SK-N-SH treated with all-trans-retinoic acid at 6 μM for 48 hours (cell line): ENCODE data around the gene RERG.

ENCODE experiments used
- ATAC-seq: fragments of 200-7000 bp; cut with Tn5 transposase; 3 replicates; pipeline ENCODE4 v1.9.1; 2020; ENCODE audit warnings: mild to moderate bottlenecking, moderate library complexity
- ARNTL ChIP-seq: fragments of 450-650 bp; formaldehyde crosslinking; IDR thresholded peaks from 2 replicates; pipeline ENCODE4 v1.5.0; 2020; ENCODE audit warnings: low read depth, mild to moderate bottlenecking, moderate library complexity, borderline replicate concordance
- CSDC2 ChIP-seq: fragments of 250-450 bp; sonication (Bioruptor Pico); IDR thresholded peaks from 2 replicates; pipeline ENCODE4 v1.5.0; 2020; ENCODE audit warnings: mild to moderate bottlenecking, moderate library complexity
- ESRRG ChIP-seq: fragments of 250-450 bp; sonication (Bioruptor Pico); IDR thresholded peaks from 2 replicates; pipeline ENCODE4 v1.6.1; 2021; ENCODE audit warnings: mild to moderate bottlenecking
- ISL1 ChIP-seq: fragments of 250-450 bp; sonication (Bioruptor Pico); IDR thresholded peaks from 2 replicates; pipeline ENCODE4 v2.1.2; 2022; ENCODE audit warnings: mild to moderate bottlenecking, moderate library complexity
- PPARA ChIP-seq: fragments of 250-450 bp; sonication (Bioruptor Pico); IDR thresholded peaks from 2 replicates; pipeline ENCODE4 v1.5.0; 2020; ENCODE audit warnings: mild to moderate bottlenecking, borderline replicate concordance
- RARB ChIP-seq: fragments of 250-450 bp; sonication (Bioruptor Pico); IDR thresholded peaks from 2 replicates; pipeline ENCODE4 v1.8.0; 2021; ENCODE audit warnings: mild to moderate bottlenecking, moderate library complexity
- SNAI2 ChIP-seq: fragments of 250-450 bp; sonication (Bioruptor Pico); IDR thresholded peaks from 2 replicates; pipeline ENCODE4 v1.5.0; 2020; ENCODE audit warnings: mild to moderate bottlenecking, moderate library complexity
- TCF4 ChIP-seq: fragments of 250-450 bp; sonication (Bioruptor Pico); IDR thresholded peaks from 2 replicates; pipeline ENCODE4 v1.8.0; 2021; ENCODE audit warnings: mild to moderate bottlenecking, moderate library complexity, borderline replicate concordance
- TOX ChIP-seq: fragments of 250-450 bp; sonication (Bioruptor Pico); IDR thresholded peaks from 2 replicates; pipeline ENCODE4 v1.8.0; 2021; ENCODE audit warnings: mild to moderate bottlenecking, moderate library complexity, borderline replicate concordance
- ZC3H10 ChIP-seq: fragments of 250-450 bp; sonication (Bioruptor Pico); IDR thresholded peaks from 2 replicates; pipeline ENCODE4 v1.5.1; 2021; ENCODE audit warnings: mild to moderate bottlenecking, moderate library complexity
- ZFP3 ChIP-seq: fragments of 250-450 bp; sonication (Bioruptor Pico); IDR thresholded peaks from 2 replicates; pipeline ENCODE4 v1.5.0; 2020; ENCODE audit warnings: mild to moderate bottlenecking, moderate library complexity
- ZFP30 ChIP-seq: fragments of 450-650 bp; formaldehyde crosslinking; IDR thresholded peaks from 2 replicates; pipeline ENCODE4 v1.5.0; 2022; ENCODE audit warnings: mild to moderate bottlenecking, moderate library complexity
- ZNF565 ChIP-seq: fragments of 450-650 bp; formaldehyde crosslinking; conservative IDR thresholded peaks from 2 replicates; pipeline ENCODE4 v1.5.0; 2020; ENCODE audit warnings: low read depth, mild to moderate bottlenecking, moderate library complexity
- ZNF70 ChIP-seq: fragments of 450-650 bp; formaldehyde crosslinking; IDR thresholded peaks from 2 replicates; pipeline ENCODE4 v1.5.0; 2020; ENCODE audit warnings: mild to moderate bottlenecking, moderate library complexity
- ZNF8 ChIP-seq: fragments of 450-650 bp; formaldehyde crosslinking; IDR thresholded peaks from 2 replicates; pipeline ENCODE4 v1.5.0; 2020; ENCODE audit warnings: mild to moderate bottlenecking, moderate library complexity
- TF ChIP-seq, protein P1 (sequence below): fragments of 250-450 bp; sonication (Bioruptor Pico); IDR thresholded peaks from 2 replicates; pipeline ENCODE4 v1.5.1; 2020; ENCODE audit warnings: low read depth, mild to moderate bottlenecking, moderate library complexity
- TF ChIP-seq, protein P2 (sequence below): fragments of 250-450 bp; sonication (Bioruptor Pico); IDR thresholded peaks from 2 replicates; pipeline ENCODE4 v1.8.0; 2021; ENCODE audit warnings: low read depth, mild to moderate bottlenecking, moderate library complexity, borderline replicate concordance
- TF ChIP-seq, protein P3 (sequence below): fragments of 250-450 bp; sonication (Bioruptor Pico); IDR thresholded peaks from 2 replicates; pipeline ENCODE4 v1.5.1; 2021; ENCODE audit warnings: mild to moderate bottlenecking, moderate library complexity
- TF ChIP-seq, protein P4 (sequence below): fragments of 250-450 bp; sonication (Bioruptor Pico); IDR thresholded peaks from 2 replicates; pipeline ENCODE4 v1.5.0; 2020; ENCODE audit warnings: mild to moderate bottlenecking, moderate library complexity
- TF ChIP-seq, protein P5 (sequence below): fragments of 250-450 bp; sonication (Bioruptor Pico); IDR thresholded peaks from 2 replicates; pipeline ENCODE4 v1.8.0; 2020; ENCODE audit warnings: mild to moderate bottlenecking, moderate library complexity, borderline replicate concordance

Gene RERG

DNA sequence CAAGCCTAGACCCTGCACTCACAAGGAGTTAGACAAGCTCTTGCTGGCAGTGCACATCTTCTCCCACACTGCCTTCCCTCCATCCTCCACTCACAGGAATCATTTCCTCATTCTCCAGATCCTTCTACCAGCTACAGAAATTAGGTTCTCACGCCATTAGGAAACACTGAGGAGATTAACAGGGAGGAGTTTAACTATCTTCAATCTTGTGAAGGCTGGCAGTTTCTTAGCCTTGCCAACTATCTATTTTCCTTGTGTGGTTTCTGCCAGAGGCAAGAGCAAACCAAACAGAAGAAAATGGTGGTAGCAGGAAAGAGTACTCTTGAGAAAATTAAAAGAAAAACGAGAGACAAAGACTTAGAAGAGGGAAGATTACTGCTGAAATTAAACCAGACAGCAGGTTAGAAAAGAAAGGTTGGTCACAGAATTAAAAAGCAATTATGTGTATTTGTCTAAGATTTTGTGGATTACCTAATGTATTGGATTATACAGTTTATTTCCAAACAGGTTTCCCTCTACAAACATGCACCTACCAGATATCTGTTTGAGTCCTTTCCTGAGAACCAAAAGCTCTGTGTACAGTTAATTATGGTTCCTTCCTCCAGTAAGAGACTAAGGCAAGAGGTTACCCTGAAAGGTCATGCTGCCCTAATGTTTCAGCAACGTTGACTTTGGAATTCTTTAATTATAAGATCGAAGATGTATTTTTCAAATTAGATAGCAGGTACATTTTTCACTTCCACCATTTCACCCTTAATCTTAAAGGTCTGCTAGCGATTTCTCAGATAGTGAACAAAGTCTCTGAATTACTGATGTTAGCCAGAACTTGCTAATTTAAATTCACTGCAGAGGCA lies 5.0 kb downstream of the RERG start:
- TF ChIP-seq ZNF8 (CRISPR knock-in tag) = no peak
- no peak for TF ChIP-seq ISL1
- no peak for TF ChIP-seq TCF4 (CRISPR knock-in tag)
- no peak for TF ChIP-seq SNAI2 (CRISPR knock-in tag)
- no peak for TF ChIP-seq ZFP30 (CRISPR knock-in tag)
- TF ChIP-seq ZNF70 (CRISPR knock-in tag) = no peak
- TF ChIP-seq TOX (CRISPR knock-in tag) = no peak
- TF ChIP-seq PPARA (CRISPR knock-in tag) = no peak
- TF ChIP-seq, protein P1, sequence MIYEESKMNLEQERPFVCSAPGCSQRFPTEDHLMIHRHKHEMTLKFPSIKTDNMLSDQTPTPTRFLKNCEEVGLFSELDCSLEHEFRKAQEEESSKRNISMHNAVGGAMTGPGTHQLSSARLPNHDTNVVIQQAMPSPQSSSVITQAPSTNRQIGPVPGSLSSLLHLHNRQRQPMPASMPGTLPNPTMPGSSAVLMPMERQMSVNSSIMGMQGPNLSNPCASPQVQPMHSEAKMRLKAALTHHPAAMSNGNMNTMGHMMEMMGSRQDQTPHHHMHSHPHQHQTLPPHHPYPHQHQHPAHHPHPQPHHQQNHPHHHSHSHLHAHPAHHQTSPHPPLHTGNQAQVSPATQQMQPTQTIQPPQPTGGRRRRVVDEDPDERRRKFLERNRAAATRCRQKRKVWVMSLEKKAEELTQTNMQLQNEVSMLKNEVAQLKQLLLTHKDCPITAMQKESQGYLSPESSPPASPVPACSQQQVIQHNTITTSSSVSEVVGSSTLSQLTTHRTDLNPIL (CRISPR knock-in tag) = no peak
- TF ChIP-seq CSDC2 (CRISPR knock-in tag) = no peak
- TF ChIP-seq, protein P2, sequence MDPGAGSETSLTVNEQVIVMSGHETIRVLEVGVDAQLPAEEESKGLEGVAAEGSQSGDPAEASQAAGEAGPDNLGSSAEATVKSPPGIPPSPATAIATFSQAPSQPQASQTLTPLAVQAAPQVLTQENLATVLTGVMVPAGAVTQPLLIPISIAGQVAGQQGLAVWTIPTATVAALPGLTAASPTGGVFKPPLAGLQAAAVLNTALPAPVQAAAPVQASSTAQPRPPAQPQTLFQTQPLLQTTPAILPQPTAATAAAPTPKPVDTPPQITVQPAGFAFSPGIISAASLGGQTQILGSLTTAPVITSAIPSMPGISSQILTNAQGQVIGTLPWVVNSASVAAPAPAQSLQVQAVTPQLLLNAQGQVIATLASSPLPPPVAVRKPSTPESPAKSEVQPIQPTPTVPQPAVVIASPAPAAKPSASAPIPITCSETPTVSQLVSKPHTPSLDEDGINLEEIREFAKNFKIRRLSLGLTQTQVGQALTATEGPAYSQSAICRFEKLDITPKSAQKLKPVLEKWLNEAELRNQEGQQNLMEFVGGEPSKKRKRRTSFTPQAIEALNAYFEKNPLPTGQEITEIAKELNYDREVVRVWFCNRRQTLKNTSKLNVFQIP (CRISPR knock-in tag) = no peak
- TF ChIP-seq ESRRG (CRISPR knock-in tag) = no peak
- TF ChIP-seq, protein P3, sequence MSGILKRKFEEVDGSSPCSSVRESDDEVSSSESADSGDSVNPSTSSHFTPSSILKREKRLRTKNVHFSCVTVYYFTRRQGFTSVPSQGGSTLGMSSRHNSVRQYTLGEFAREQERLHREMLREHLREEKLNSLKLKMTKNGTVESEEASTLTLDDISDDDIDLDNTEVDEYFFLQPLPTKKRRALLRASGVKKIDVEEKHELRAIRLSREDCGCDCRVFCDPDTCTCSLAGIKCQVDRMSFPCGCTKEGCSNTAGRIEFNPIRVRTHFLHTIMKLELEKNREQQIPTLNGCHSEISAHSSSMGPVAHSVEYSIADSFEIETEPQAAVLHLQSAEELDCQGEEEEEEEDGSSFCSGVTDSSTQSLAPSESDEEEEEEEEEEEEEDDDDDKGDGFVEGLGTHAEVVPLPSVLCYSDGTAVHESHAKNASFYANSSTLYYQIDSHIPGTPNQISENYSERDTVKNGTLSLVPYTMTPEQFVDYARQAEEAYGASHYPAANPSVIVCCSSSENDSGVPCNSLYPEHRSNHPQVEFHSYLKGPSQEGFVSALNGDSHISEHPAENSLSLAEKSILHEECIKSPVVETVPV (CRISPR knock-in tag) = no peak
- TF ChIP-seq ZNF565 (CRISPR knock-in tag) = no peak
- no peak for TF ChIP-seq RARB (CRISPR knock-in tag)
- TF ChIP-seq ZC3H10 (CRISPR knock-in tag) = no peak
- TF ChIP-seq, protein P4, sequence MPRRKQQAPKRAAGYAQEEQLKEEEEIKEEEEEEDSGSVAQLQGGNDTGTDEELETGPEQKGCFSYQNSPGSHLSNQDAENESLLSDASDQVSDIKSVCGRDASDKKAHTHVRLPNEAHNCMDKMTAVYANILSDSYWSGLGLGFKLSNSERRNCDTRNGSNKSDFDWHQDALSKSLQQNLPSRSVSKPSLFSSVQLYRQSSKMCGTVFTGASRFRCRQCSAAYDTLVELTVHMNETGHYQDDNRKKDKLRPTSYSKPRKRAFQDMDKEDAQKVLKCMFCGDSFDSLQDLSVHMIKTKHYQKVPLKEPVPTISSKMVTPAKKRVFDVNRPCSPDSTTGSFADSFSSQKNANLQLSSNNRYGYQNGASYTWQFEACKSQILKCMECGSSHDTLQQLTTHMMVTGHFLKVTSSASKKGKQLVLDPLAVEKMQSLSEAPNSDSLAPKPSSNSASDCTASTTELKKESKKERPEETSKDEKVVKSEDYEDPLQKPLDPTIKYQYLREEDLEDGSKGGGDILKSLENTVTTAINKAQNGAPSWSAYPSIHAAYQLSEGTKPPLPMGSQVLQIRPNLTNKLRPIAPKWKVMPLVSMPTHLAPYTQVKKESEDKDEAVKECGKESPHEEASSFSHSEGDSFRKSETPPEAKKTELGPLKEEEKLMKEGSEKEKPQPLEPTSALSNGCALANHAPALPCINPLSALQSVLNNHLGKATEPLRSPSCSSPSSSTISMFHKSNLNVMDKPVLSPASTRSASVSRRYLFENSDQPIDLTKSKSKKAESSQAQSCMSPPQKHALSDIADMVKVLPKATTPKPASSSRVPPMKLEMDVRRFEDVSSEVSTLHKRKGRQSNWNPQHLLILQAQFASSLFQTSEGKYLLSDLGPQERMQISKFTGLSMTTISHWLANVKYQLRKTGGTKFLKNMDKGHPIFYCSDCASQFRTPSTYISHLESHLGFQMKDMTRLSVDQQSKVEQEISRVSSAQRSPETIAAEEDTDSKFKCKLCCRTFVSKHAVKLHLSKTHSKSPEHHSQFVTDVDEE (CRISPR knock-in tag) = no peak
- TF ChIP-seq, protein P5, sequence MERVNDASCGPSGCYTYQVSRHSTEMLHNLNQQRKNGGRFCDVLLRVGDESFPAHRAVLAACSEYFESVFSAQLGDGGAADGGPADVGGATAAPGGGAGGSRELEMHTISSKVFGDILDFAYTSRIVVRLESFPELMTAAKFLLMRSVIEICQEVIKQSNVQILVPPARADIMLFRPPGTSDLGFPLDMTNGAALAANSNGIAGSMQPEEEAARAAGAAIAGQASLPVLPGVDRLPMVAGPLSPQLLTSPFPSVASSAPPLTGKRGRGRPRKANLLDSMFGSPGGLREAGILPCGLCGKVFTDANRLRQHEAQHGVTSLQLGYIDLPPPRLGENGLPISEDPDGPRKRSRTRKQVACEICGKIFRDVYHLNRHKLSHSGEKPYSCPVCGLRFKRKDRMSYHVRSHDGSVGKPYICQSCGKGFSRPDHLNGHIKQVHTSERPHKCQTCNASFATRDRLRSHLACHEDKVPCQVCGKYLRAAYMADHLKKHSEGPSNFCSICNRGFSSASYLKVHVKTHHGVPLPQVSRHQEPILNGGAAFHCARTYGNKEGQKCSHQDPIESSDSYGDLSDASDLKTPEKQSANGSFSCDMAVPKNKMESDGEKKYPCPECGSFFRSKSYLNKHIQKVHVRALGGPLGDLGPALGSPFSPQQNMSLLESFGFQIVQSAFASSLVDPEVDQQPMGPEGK (CRISPR knock-in tag) = no peak
- TF ChIP-seq ZFP3 (CRISPR knock-in tag) = no peak
- TF ChIP-seq ARNTL (CRISPR knock-in tag) = no peak
- TF ChIP-seq, all 23 proteins: peak for 0
- no peak for ATAC-seq

DNA sequence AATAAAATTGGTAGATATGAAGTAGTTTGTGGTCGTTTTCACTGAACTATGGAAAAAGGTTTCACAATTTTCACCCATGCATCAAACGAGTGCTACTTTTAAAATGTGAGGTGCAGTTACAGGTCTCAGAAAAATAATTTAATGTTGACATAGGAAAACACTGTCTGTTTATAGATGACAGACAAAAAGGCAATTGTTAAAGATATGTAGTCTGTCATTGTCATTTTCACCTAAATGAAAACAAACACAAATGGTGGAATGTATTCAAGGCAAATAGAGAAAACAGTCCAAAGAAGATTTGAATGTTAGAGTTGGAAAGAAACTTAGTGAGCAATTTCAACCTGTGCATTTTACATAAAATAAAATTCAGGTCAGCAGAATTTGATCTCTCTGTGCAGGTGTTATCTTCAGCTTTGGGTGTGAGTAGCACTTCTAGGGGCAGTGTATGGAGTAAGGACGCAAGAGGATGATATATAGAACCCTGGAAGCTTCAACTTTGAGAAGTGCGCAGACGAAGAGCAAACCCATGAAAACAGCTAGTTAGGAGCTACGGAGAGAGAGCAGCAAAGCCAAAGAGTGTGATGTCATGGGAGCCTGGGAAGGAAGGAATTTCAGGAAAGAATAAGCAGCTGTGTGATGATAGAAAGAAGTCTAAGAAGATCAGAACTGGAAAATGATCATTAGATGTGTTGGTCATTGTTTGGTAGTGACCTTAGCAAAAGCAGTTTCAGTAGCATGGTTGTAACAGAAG lies 6.2 kb downstream of the RERG start:
- no peak for ATAC-seq
- TF ChIP-seq ZNF70 (CRISPR knock-in tag) = no peak
- TF ChIP-seq TOX (CRISPR knock-in tag) = no peak
- no peak for TF ChIP-seq ZNF565 (CRISPR knock-in tag)
- no peak for TF ChIP-seq ISL1
- no peak for TF ChIP-seq TCF4 (CRISPR knock-in tag)
- no peak for TF ChIP-seq CSDC2 (CRISPR knock-in tag)
- no peak for TF ChIP-seq SNAI2 (CRISPR knock-in tag)
- no peak for TF ChIP-seq ESRRG (CRISPR knock-in tag)
